Right lobe of liver (tissue), 4 donors: ENCODE results near the gene HOPX.

Experiments
- CTCF ChIP-seq, 4 donors: fragments of 200-600 bp in 3 of 4; fragments of 450-650 bp in 1 of 4; IDR thresholded peaks; one replicate each; pipeline versions ENCODE4 v1.5.1 to v1.8.0; 2016 to 2022; ENCODE audit warnings: antibody characterized with exemption in 4 of 4, mild to moderate bottlenecking in 2 of 4
- POLR2A ChIP-seq: fragments of 450-650 bp; IDR thresholded peaks from one replicate; pipeline ENCODE4 v1.6.1; 2017; ENCODE audit warnings: antibody characterized with exemption, mild to moderate bottlenecking
- donor health status: DM: no; HTN: no; CAD: no.
- donor health status: DM: no; HTN: no; CAD: no.
- donor health status: DM: no; HTN: yes; CAD: no.

- TF ChIP-seq CTCF (IDR thresholded peaks at IDR 0.05) (no peak), POLR2A (no peak)
Observed at GRCh38 chr4:56686537-56687231, 5.6 kb upstream of the HOPX start.
